Activated B cell treated with CpG ODN at 0.5 μM for 24 hours (primary cell): ENCODE measurements around the gene PGAM5. TPM values are rescaled to one million over a fixed set of nuclear protein-coding genes. Genes with fewer than 3 reads are reported as not detected.
"Not testable (repeated sequence)": the region's sequence is repeated elsewhere in the genome, so short reads cannot be mapped to it uniquely, and the experiment has no call there.

Experiments used
- ATAC-seq: fragments of 200-7000 bp; cut with Tn5 transposase; one replicate; pipeline ENCODE4 v1.10.0; 2021; ENCODE audit warnings: low read depth, mild to moderate bottlenecking, moderate library complexity
- CTCF ChIA-PET: fragments of 350-600 bp; sonication (Branson Sonifier 250); formaldehyde crosslinking; loops from one replicate; lab custom pipeline; 2021; ENCODE audit warnings: antibody characterized with exemption; lab: Charles Lee
- POLR2A ChIA-PET: fragments of 350-600 bp; sonication (Branson Sonifier 250); formaldehyde crosslinking; loops from one replicate; lab custom pipeline; 2021; ENCODE audit warnings: antibody characterized with exemption; lab: Charles Lee
- DNase-seq: peaks from one replicate; pipeline ENCODE4 v3.0.0; 2022
- H3K27ac Mint-ChIP-seq: one replicate; pipeline ENCODE4 v1.8.0; 2020; ENCODE audit warnings: mixed read lengths
- H3K27me3 Mint-ChIP-seq: one replicate; pipeline ENCODE4 v1.8.0; 2021; ENCODE audit warnings: mixed read lengths
- H3K36me3 Mint-ChIP-seq: one replicate; pipeline ENCODE4 v1.8.0; 2021; ENCODE audit warnings: low read depth, mixed read lengths
- H3K4me1 Mint-ChIP-seq: one replicate; pipeline ENCODE4 v1.8.0; 2021; ENCODE audit warnings: mixed read lengths
- H3K4me3 Mint-ChIP-seq: one replicate; pipeline ENCODE4 v1.8.0; 2020; ENCODE audit warnings: mild to moderate bottlenecking, mixed read lengths
- H3K9me3 Mint-ChIP-seq: one replicate; pipeline ENCODE4 v1.8.0; 2020; ENCODE audit warnings: mixed read lengths
- intact Hi-C: fragments of 100-400 bp; cut with micrococcal nuclease; formaldehyde crosslinking; loops from one replicate; pipeline ENCODE4 v1.15.1; 2024
- total RNA-seq: library from RNA; stranded (reverse); gene quantifications from 2 replicates; pipeline ENCODE4 v1.2.3, GENCODE V29; 2022
- TF ChIP-seq, protein P1 (sequence below): fragments of 200-600 bp; IDR thresholded peaks from one replicate; pipeline ENCODE4 v1.8.0; 2022; ENCODE audit warnings: antibody characterized with exemption, mild to moderate bottlenecking

PGAM5 gene
- total RNA-seq, 1 donor from 2014 or later, result 48.7 TPM

DNA sequence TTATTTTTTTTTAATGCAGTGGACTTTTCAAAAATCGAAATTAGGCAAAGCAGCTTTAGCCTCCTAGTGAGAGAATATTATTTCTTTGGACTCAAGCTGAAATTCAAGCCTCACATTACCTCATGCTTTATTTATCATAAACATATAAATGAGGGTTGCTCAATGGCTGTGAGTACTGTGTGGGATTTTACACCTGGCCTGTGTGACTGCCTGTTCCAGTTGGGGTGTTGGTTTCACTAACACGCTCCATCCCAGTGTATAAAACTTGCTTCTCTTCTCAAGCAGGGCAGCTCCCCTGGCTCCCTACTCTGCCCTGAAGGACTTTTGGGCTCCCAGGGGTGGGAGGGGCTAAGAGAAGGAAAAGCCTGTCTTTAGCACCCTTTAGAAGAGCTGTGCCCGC, 36.0 kb downstream of the PGAM5 start:
- Mint-ChIP-seq H3K27ac (no peak overlapping the region), H3K27me3 (no peaks in the 10 kb centered on the region), H3K4me1 (peaks cover 14% of the 10 kb centered on the region), H3K4me3 (no peak overlapping the region), H3K36me3 (peaks cover 92% of the 10 kb centered on the region), H3K9me3 (no peaks in the 10 kb centered on the region)
- ATAC-seq (no peak), DNase-seq (no peak)
- ChIA-PET CTCF (no interaction called here), POLR2A (no interaction called here)
- intact Hi-C loops, result no loop called here
- TF ChIP-seq, protein P1, sequence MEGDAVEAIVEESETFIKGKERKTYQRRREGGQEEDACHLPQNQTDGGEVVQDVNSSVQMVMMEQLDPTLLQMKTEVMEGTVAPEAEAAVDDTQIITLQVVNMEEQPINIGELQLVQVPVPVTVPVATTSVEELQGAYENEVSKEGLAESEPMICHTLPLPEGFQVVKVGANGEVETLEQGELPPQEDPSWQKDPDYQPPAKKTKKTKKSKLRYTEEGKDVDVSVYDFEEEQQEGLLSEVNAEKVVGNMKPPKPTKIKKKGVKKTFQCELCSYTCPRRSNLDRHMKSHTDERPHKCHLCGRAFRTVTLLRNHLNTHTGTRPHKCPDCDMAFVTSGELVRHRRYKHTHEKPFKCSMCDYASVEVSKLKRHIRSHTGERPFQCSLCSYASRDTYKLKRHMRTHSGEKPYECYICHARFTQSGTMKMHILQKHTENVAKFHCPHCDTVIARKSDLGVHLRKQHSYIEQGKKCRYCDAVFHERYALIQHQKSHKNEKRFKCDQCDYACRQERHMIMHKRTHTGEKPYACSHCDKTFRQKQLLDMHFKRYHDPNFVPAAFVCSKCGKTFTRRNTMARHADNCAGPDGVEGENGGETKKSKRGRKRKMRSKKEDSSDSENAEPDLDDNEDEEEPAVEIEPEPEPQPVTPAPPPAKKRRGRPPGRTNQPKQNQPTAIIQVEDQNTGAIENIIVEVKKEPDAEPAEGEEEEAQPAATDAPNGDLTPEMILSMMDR, result no peak

DNA sequence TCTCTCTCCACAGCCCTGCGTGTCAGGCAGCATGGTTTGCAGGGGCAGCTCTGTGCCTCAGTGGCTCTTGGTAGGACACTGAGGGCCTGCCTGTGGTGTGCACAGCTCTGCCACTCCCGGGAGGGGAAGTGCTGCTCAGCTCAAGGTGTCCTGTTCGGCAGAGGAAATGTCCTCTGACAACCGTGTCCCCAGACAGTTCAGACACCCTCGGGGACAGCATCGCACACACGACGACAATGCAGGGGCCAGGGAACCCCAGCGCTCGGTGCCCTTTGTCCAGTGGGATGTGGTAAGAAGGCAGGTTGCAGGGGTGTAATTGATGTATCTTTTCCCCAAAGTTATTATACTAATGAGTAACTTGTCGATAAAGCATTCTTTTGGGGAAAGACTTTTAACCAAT, 36.8 kb downstream of the PGAM5 start:
- POLR2A ChIA-PET, result interaction anchor here (0.6 kb wide), 1 partner anchor 135 kb away, joined by 4 read pairs; no protein-coding TSS in a partner anchor
- ATAC-seq (no peak), DNase-seq (no peak)
- H3K4me3 Mint-ChIP-seq, result no peak overlapping the region
- intact Hi-C loops, result no loop called here
- TF ChIP-seq, protein P1, result no peak
- H3K27ac Mint-ChIP-seq, result no peak overlapping the region
- peaks cover 6% of the 10 kb centered on the region for H3K4me1 Mint-ChIP-seq
- H3K9me3 Mint-ChIP-seq, result no peaks in the 10 kb centered on the region
- no peaks in the 10 kb centered on the region for H3K27me3 Mint-ChIP-seq
- CTCF ChIA-PET, result no interaction called here
- peaks cover 88% of the 10 kb centered on the region for H3K36me3 Mint-ChIP-seq

DNA sequence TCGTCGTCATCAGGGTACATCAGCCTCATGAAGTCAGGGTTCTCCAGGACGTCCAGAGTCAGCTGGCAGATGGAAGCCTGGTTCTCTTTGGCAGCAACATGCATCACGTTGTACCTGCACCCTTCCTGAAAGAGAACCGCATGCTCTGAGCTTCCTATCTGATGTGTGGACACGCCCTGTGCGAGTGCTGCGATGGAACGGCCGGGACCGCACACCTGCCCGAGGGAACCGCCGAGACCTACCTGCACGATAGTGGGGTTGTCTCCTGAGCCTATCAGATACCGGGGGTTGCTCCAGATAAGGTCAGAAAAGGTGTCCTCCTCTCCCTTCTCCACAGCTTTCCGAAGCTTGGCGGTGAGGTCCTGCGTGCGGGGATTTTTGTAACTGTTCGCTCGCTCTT, 37.3 kb downstream of the PGAM5 start:
- Mint-ChIP-seq H3K4me3 (no peak overlapping the region), H3K27ac (no peak overlapping the region), H3K9me3 (no peaks in the 10 kb centered on the region), H3K27me3 (no peaks in the 10 kb centered on the region), H3K36me3 (peaks cover 87% of the 10 kb centered on the region), H3K4me1 (peaks cover 3% of the 10 kb centered on the region)
- TF ChIP-seq, protein P1, result no peak
- DNase-seq (no peak), ATAC-seq (no peak)
- ChIA-PET CTCF (no interaction called here), POLR2A (interaction anchor here (0.6 kb wide), 1 partner anchor 134 kb away, joined by 4 read pairs; no protein-coding TSS in a partner anchor)
- intact Hi-C loops, result no loop called here

DNA sequence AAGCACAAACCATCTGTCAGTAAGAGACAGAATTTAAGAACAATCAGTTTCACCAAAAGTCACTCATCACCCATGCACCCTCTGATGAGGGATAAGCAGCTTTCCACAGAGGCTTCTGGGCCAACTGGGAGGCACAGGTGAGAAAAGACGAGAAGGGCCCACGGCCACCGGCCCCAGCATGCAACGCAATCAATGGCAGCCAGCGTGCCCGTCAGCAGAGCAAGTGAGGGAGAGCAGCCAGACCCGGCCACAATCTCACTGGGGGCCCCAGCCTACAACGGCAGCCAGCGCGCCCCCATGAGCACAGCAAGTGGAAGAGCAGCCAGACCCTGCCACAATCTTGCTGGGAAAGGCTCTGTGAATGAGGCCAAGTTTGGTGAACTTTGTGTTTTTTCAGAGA, 37.7 kb downstream of the PGAM5 start:
- ChIA-PET CTCF (no interaction called here), POLR2A (interaction anchor here (0.6 kb wide), 1 partner anchor 134 kb away, joined by 4 read pairs; no protein-coding TSS in a partner anchor)
- H3K36me3 Mint-ChIP-seq, result peaks cover 86% of the 10 kb centered on the region
- no peak overlapping the region for H3K4me3 Mint-ChIP-seq
- H3K4me1 Mint-ChIP-seq, result peaks cover 3% of the 10 kb centered on the region
- no peaks in the 10 kb centered on the region for H3K9me3 Mint-ChIP-seq
- no peaks in the 10 kb centered on the region for H3K27me3 Mint-ChIP-seq
- TF ChIP-seq, protein P1, result no peak
- no peak for ATAC-seq
- H3K27ac Mint-ChIP-seq, result no peak overlapping the region
- intact Hi-C loops, result no loop called here
- no peak for DNase-seq

DNA sequence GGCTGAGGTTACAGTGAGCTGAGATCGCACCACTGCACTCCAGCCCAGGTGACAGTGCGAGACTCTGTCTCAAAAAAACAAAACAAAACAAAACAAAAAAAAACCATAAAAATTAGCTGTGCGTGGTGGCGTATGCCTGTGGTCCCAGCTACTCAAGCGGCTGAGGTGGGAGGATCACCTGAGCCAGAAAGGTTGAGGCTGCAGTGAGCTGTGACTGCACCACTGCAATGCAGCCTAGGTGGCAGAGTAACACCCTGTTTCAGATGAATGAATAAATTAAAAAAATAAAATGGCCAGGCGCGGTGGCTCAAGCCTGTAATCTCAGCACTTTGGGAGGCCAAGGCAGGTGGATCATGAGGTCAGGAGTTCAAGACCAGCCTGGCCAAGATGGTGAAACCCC, 43.0 kb downstream of the PGAM5 start:
- intact Hi-C loops, H3K27me3 Mint-ChIP-seq, H3K27ac Mint-ChIP-seq, H3K9me3 Mint-ChIP-seq, CTCF ChIA-PET, H3K4me3 Mint-ChIP-seq, DNase-seq, ATAC-seq: not testable (repeated sequence)
- POLR2A ChIA-PET, result interaction anchor here (1.0 kb wide), 1 partner anchor 19 kb away, joined by 3 read pairs; no protein-coding TSS in a partner anchor
- Mint-ChIP-seq H3K36me3 (peaks cover 65% of the 10 kb centered on the region), H3K4me1 (peaks cover 13% of the 10 kb centered on the region)
